GM23338 (cell line): ENCODE measurements around the gene EVC2. TPM values are rescaled to one million over a fixed set of nuclear protein-coding genes. Genes with fewer than 3 reads are reported as not detected.

ENCODE experiments used
- ATAC-seq: fragments of 200-7000 bp; cut with Tn5 transposase; 3 replicates; pipeline ENCODE4 v1.9.1; 2020
- DNase-seq: peaks from one replicate; pipeline ENCODE4 v3.0.0-alpha.2; 2015; ENCODE audit warnings: low spot score
- H2AFZ ChIP-seq: fragments of 200-600 bp; sonication (generic); 2 replicates; pipeline ENCODE4 v1.8.0; 2016; ENCODE audit warnings: antibody characterized with exemption, mild to moderate bottlenecking, moderate library complexity
- H3F3A ChIP-seq: fragments of 200-600 bp; sonication (generic); replicated peaks from 2 replicates; pipeline ENCODE4 v1.8.0; 2017; ENCODE audit warnings: antibody characterized with exemption, mixed run types, low read depth
- H3K27ac ChIP-seq: fragments of 200-600 bp; sonication (generic); 2 replicates; pipeline ENCODE4 v1.6.1; 2016; ENCODE audit warnings: low read depth
- H3K27me3 ChIP-seq: fragments of 200-600 bp; sonication (generic); 2 replicates; pipeline ENCODE4 v1.8.0; 2016; ENCODE audit warnings: mild to moderate bottlenecking, mixed run types, moderate library complexity; ENCODE audit not compliant: insufficient read depth
- H3K36me3 ChIP-seq: fragments of 200-600 bp; sonication (generic); 2 replicates; pipeline ENCODE4 v1.8.0; 2016; ENCODE audit warnings: mild to moderate bottlenecking; ENCODE audit not compliant: insufficient read depth
- H3K4me1 ChIP-seq: fragments of 200-600 bp; sonication (generic); 2 replicates; pipeline ENCODE4 v1.8.0; 2016; ENCODE audit warnings: mild to moderate bottlenecking, moderate library complexity; ENCODE audit not compliant: insufficient read depth
- H3K4me2 ChIP-seq: fragments of 200-600 bp; sonication (generic); 2 replicates; pipeline ENCODE4 v1.7.1; 2017; ENCODE audit warnings: mixed run types
- H3K4me3 ChIP-seq: fragments of 200-600 bp; sonication (generic); 2 replicates; pipeline ENCODE4 v1.6.1; 2016; ENCODE audit warnings: mixed run types
- H3K79me2 ChIP-seq: fragments of 200-600 bp; sonication (generic); replicated peaks from 2 replicates; pipeline ENCODE4 v1.8.0; 2017; ENCODE audit warnings: mild to moderate bottlenecking; ENCODE audit not compliant: insufficient read depth
- H3K9me2 ChIP-seq: fragments of 200-600 bp; sonication (generic); 2 replicates; pipeline ENCODE4 v1.8.0; 2017; ENCODE audit not compliant: insufficient read depth
- H4K20me1 ChIP-seq: fragments of 200-600 bp; sonication (generic); replicated peaks from 2 replicates; pipeline ENCODE4 v1.8.0; 2017; ENCODE audit warnings: mild to moderate bottlenecking; ENCODE audit not compliant: insufficient read depth
- H3K27ac Mint-ChIP-seq: 2 replicates; pipeline ENCODE4 v1.8.0; 2020; ENCODE audit warnings: inconsistent platforms, mild to moderate bottlenecking, moderate library complexity, mixed read lengths
- H3K27me3 Mint-ChIP-seq: 3 replicates; pipeline ENCODE4 v1.8.0; 2022; ENCODE audit warnings: low read depth, mild to moderate bottlenecking, moderate library complexity, mixed read lengths, inconsistent platforms; ENCODE audit not compliant: insufficient read depth, poor library complexity
- H3K36me3 Mint-ChIP-seq: 3 replicates; pipeline ENCODE4 v1.8.0; 2021; ENCODE audit warnings: low read depth, mild to moderate bottlenecking, inconsistent platforms, moderate library complexity, mixed read lengths
- H3K4me1 Mint-ChIP-seq: 3 replicates; pipeline ENCODE4 v1.8.0; 2020; ENCODE audit warnings: mild to moderate bottlenecking, inconsistent platforms, mixed read lengths
- H3K4me3 Mint-ChIP-seq: 3 replicates; pipeline ENCODE4 v1.8.0; 2021; ENCODE audit warnings: moderate library complexity, mild to moderate bottlenecking, inconsistent platforms, mixed read lengths
- H3K9me3 Mint-ChIP-seq: 3 replicates; pipeline ENCODE4 v1.8.0; 2020; ENCODE audit warnings: moderate library complexity, mild to moderate bottlenecking, inconsistent platforms, mixed read lengths
- CREB1 ChIP-seq: fragments of 250-450 bp; sonication (Bioruptor Pico); IDR thresholded peaks from 2 replicates; pipeline ENCODE4 v1.5.0; 2020; ENCODE audit warnings: low read depth, mild to moderate bottlenecking, moderate library complexity
- CTCF ChIP-seq, 2 experiments: fragments of 200-600 bp in 1 of 2; sonication (generic) in 1 of 2; conservative IDR thresholded peaks; 2 replicates each; pipeline versions ENCODE4 v1.5.1 to v1.6.1; 2016 to 2017; ENCODE audit warnings: antibody characterized with exemption in 2 of 2, low read depth in 2 of 2, mild to moderate bottlenecking in 2 of 2, moderate library complexity in 1 of 2
- ETS1 ChIP-seq: IDR thresholded peaks from 2 replicates; pipeline ENCODE4 v1.6.1; 2016; ENCODE audit warnings: antibody characterized with exemption
- EZH2 ChIP-seq: fragments of 200-600 bp; sonication (generic); IDR thresholded peaks from one replicate; pipeline ENCODE4 v1.8.0; 2017; ENCODE audit warnings: antibody characterized with exemption, mild to moderate bottlenecking, low read depth; ENCODE audit not compliant: unreplicated experiment
- EZH2phosphoT487 ChIP-seq: fragments of 200-600 bp; sonication (generic); IDR thresholded peaks from one replicate; pipeline ENCODE4 v1.8.1; 2018; ENCODE audit warnings: antibody characterized with exemption; ENCODE audit not compliant: unreplicated experiment
- JUNB ChIP-seq: IDR thresholded peaks from one replicate; pipeline ENCODE4 v1.6.1; 2016; ENCODE audit warnings: antibody characterized with exemption; ENCODE audit not compliant: unreplicated experiment
- NANOG ChIP-seq: IDR thresholded peaks from 2 replicates; pipeline ENCODE4 v1.6.1; 2016; ENCODE audit warnings: antibody characterized with exemption, borderline replicate concordance
- POLR2AphosphoS5 ChIP-seq: IDR thresholded peaks from 2 replicates; pipeline ENCODE4 v1.6.1; 2016; ENCODE audit warnings: antibody characterized with exemption, low read depth
- REST ChIP-seq: IDR thresholded peaks from one replicate; pipeline ENCODE4 v1.6.1; 2018; ENCODE audit warnings: antibody characterized with exemption; ENCODE audit not compliant: unreplicated experiment
- STAT1 ChIP-seq: IDR thresholded peaks from one replicate; pipeline ENCODE4 v1.6.1; 2016; ENCODE audit warnings: antibody characterized with exemption; ENCODE audit not compliant: unreplicated experiment
- ZNF114 ChIP-seq: fragments of 250-450 bp; sonication (Bioruptor Pico); IDR thresholded peaks from 2 replicates; pipeline ENCODE4 v1.5.0; 2020; ENCODE audit warnings: mild to moderate bottlenecking, moderate library complexity
- ZNF331 ChIP-seq: fragments of 250-450 bp; sonication (Bioruptor Pico); IDR thresholded peaks from 2 replicates; pipeline ENCODE4 v1.5.0; 2020; ENCODE audit warnings: low read depth, mild to moderate bottlenecking, moderate library complexity
- ZNF462 ChIP-seq: fragments of 250-450 bp; sonication (Bioruptor Pico); IDR thresholded peaks from 2 replicates; pipeline ENCODE4 v1.5.0; 2020; ENCODE audit warnings: mild to moderate bottlenecking, moderate library complexity
- polyA plus RNA-seq: library from polyadenylated mRNA; unstranded; fragments of >200 nt; fragmentation: Nextera tagmentation; extraction: Ambion mirVana; gene quantifications from 2 replicates; pipeline ENCODE4 v1.2.1, GENCODE V29; 2016
- total RNA-seq: library from RNA; depleted of rRNA; stranded (reverse); fragments of >200 nt; shearing (Covaris generic); gene quantifications from 2 replicates; pipeline ENCODE4 v1.2.3, GENCODE V29; 2014

EVC2 gene
- total and polyA plus RNA-seq, 2 experiments from 2014 or later: 3.4 to 11.5 TPM

- ATAC-seq (no peak), DNase-seq (no peak)
- Histone ChIP-seq H3K4me1 (no peaks in the 10 kb centered on the region), H3K79me2 (no peaks in the 10 kb centered on the region), H3K27me3 (no peaks in the 10 kb centered on the region), H3K27ac (no peak overlapping the region), H2AFZ (no peak overlapping the region), H3K36me3 (no peaks in the 10 kb centered on the region; the same call in 1 of the 2 replicates), H3F3A (no peaks in the 10 kb centered on the region), H3K9me2 (no peaks in the 10 kb centered on the region), H4K20me1 (no peaks in the 10 kb centered on the region), H3K4me2 (no peak overlapping the region), H3K4me3 (no peak overlapping the region)
- Mint-ChIP-seq H3K4me3 (no peak overlapping the region), H3K9me3 (no peaks in the 10 kb centered on the region), H3K27me3 (peaks cover 10% of the 10 kb centered on the region), H3K36me3 (peaks cover 22% of the 10 kb centered on the region), H3K4me1 (peaks cover 4% of the 10 kb centered on the region), H3K27ac (no peak overlapping the region)
- TF ChIP-seq ETS1 (no peak), NANOG (no peak), ZNF331 (CRISPR knock-in tag) (no peak), ZNF462 (no peak), EZH2 (no peak), STAT1 (no peak), REST (no peak), POLR2AphosphoS5 (no peak), JUNB (no peak), CTCF (conservative IDR thresholded peaks at IDR 0.05; ENCODE audit: low read depth in 2 of 2) (no peak), ZNF114 (CRISPR knock-in tag) (no peak), EZH2phosphoT487 (no peak), CREB1 (CRISPR knock-in tag) (no peak)
Observed at GRCh38 chr4:5572114-5572513, 136.2 kb downstream of the EVC2 start.
